HepG2 (cell line): ENCODE measurements around the gene AGMO. TPM values are rescaled to one million over a fixed set of nuclear protein-coding genes. Genes with fewer than 3 reads are reported as not detected.

Source experiments
- ATAC-seq: fragments of 200-7000 bp; cut with Tn5 transposase; 3 replicates; pipeline ENCODE4 v1.9.1; 2020; ENCODE audit warnings: mild to moderate bottlenecking, moderate library complexity
- BruUV-seq: library from RNA; stranded (reverse); fragments of 400-500 nt; replicated peaks from 2 replicates; lab custom pipeline; 2021; lab: Mats Ljungman, UMichigan
- CTCF ChIA-PET: fragments of 300-600 bp; formaldehyde crosslinking; extraction: SDS; loops from one replicate; lab custom pipeline; 2021; ENCODE audit warnings: low total read pairs, inconsistent platforms, low intra/inter-chr PET ratio; lab: Yijun Ruan, JAX
- POLR2A ChIA-PET: fragments of 350-600 bp; sonication (Branson Sonifier 250); formaldehyde crosslinking; loops from one replicate; lab custom pipeline; 2020; ENCODE audit warnings: antibody characterized with exemption, inconsistent platforms; lab: Yijun Ruan, JAX
- DNase-seq: peaks from one replicate; pipeline ENCODE4 v3.0.0-alpha.2; 2015; ENCODE audit warnings: low spot score
- FAIRE-seq: peaks from 3 replicates; lab custom pipeline; 2011; peaks lifted over from hg19 to GRCh38; lab: Jason Lieb, UNC
- H2AFZ ChIP-seq: one replicate; pipeline ENCODE4 v1.6.1; 2011; ENCODE audit warnings: low read length, inconsistent platforms
- H3K27ac ChIP-seq: fragments of 300-600 bp; 3 replicates; pipeline ENCODE4 v1.8.0; 2011; ENCODE audit warnings: mixed run types, mild to moderate bottlenecking, mixed read lengths, low read length, inconsistent platforms; ENCODE audit not compliant: insufficient read depth; ENCODE audit errors: extremely low read length
- H3K27me3 ChIP-seq, 2 experiments: fragments of 200-600 bp in 1 of 2; 2 replicates in 1 of 2; 3 replicates in 1 of 2; pipeline versions ENCODE4 v1.6.0 to v1.8.0; 2011; ENCODE audit warnings: low read length in 2 of 2, mild to moderate bottlenecking in 2 of 2, moderate library complexity in 2 of 2, inconsistent platforms in 1 of 2; ENCODE audit not compliant: insufficient read depth in 2 of 2, control insufficient read depth in 1 of 2
- H3K36me3 ChIP-seq, 2 experiments: fragments of 200-600 bp in 1 of 2; replicated peaks in 1 of 2; 2 replicates in 1 of 2; 3 replicates in 1 of 2; pipeline versions ENCODE4 v1.5.1 to v1.8.0; 2011; ENCODE audit warnings: low read length in 2 of 2, inconsistent platforms in 1 of 2; ENCODE audit not compliant: insufficient read depth in 2 of 2, control insufficient read depth in 1 of 2
- H3K4me1 ChIP-seq: 2 replicates; pipeline ENCODE4 v1.5.1; 2012; ENCODE audit warnings: low read length, inconsistent platforms; ENCODE audit not compliant: insufficient read depth
- H3K4me2 ChIP-seq: 2 replicates; pipeline ENCODE4 v1.6.0; 2011; ENCODE audit warnings: low read depth, low read length, inconsistent platforms
- H3K4me3 ChIP-seq, 3 experiments: fragments of 200-600 bp in 1 of 3; sonication (generic), shearing (Covaris generic) in 1 of 3; replicated peaks in 1 of 3; 2 replicates each; pipeline ENCODE4 v1.5.1; 2011 to 2016; ENCODE audit warnings: low read length in 3 of 3, inconsistent platforms in 2 of 3, low read depth in 2 of 3, mild to moderate bottlenecking in 2 of 3, control low read depth in 1 of 3, mixed read lengths in 1 of 3; ENCODE audit not compliant: insufficient read depth in 1 of 3
- H3K79me2 ChIP-seq: one replicate; pipeline ENCODE4 v1.6.1; 2011; ENCODE audit warnings: low read length, inconsistent platforms; ENCODE audit not compliant: insufficient read depth
- H3K9ac ChIP-seq: 2 replicates; pipeline ENCODE4 v1.6.0; 2011; ENCODE audit warnings: mild to moderate bottlenecking, low read depth, low read length, inconsistent platforms; ENCODE audit not compliant: insufficient read depth
- H3K9me3 ChIP-seq: 2 replicates; pipeline ENCODE4 v1.5.1; 2012; ENCODE audit warnings: mild to moderate bottlenecking, low read length
- H4K20me1 ChIP-seq: 2 replicates; pipeline ENCODE4 v1.6.0; 2011; ENCODE audit warnings: inconsistent platforms, mild to moderate bottlenecking, low read length, moderate library complexity; ENCODE audit not compliant: insufficient read depth
- ATAD3A ChIP-seq: sonication (generic); formaldehyde crosslinking; IDR thresholded peaks from 2 replicates; pipeline ENCODE4 v1.4.0; 2020; ENCODE audit warnings: missing genetic modification reagents
- KDM5B ChIP-seq: sonication (generic); formaldehyde crosslinking; IDR thresholded peaks from 2 replicates; pipeline ENCODE4 v1.4.0; 2020; ENCODE audit warnings: missing genetic modification reagents, mild to moderate bottlenecking, borderline replicate concordance
- NR1H2 ChIP-seq: sonication (generic); formaldehyde crosslinking; IDR thresholded peaks from 2 replicates; pipeline ENCODE4 v1.8.1; 2022; ENCODE audit warnings: low read depth, missing genetic modification reagents, borderline replicate concordance
- SOX6 ChIP-seq, 2 experiments: fragments of 450-650 bp in 1 of 2; sonication (generic) in 1 of 2; formaldehyde crosslinking in 1 of 2; IDR thresholded peaks; 2 replicates each; pipeline versions ENCODE4 v1.4.0 to v1.6.1; 2017 to 2020; ENCODE audit warnings: antibody characterized with exemption in 1 of 2, mild to moderate bottlenecking in 1 of 2, missing genetic modification reagents in 1 of 2
- ZBTB21 ChIP-seq: sonication (generic); formaldehyde crosslinking; IDR thresholded peaks from 2 replicates; pipeline ENCODE4 v1.4.0; 2020; ENCODE audit warnings: missing genetic modification reagents
- ZNF704 ChIP-seq: sonication (generic); formaldehyde crosslinking; IDR thresholded peaks from 2 replicates; pipeline ENCODE4 v1.8.1; 2023; ENCODE audit warnings: mild to moderate bottlenecking, inconsistent platforms, moderate library complexity, missing genetic modification reagents, borderline replicate concordance
- ZNF75D ChIP-seq: sonication (generic); formaldehyde crosslinking; IDR thresholded peaks from 2 replicates; pipeline ENCODE4 v1.8.1; 2023; ENCODE audit warnings: missing genetic modification reagents, mild to moderate bottlenecking, borderline replicate concordance
- ZNF782 ChIP-seq: sonication (generic); formaldehyde crosslinking; IDR thresholded peaks from 2 replicates; pipeline ENCODE4 v1.4.0; 2020; ENCODE audit warnings: missing genetic modification reagents, mild to moderate bottlenecking, borderline replicate concordance
- WGBS: methylation state at CpG from one replicate; pipeline ENCODE4 v1.1.6; 2017; ENCODE audit warnings: low lambda C conversion rate; 5-methylcytosine and 5-hydroxymethylcytosine counted together
- in situ Hi-C: cut with HindIII; loops from 2 replicates; pipeline ENCODE4 v1.10.0; 2017; ENCODE audit warnings: low pct_unique_long_range_greater_than_20kb; ENCODE audit not compliant: extremely low pct_ligation_motif_present
- intact Hi-C: fragments of 100-400 bp; cut with micrococcal nuclease; formaldehyde crosslinking; loops from one replicate; pipeline ENCODE4 v1.10.0; 2022; ENCODE audit not compliant: unreplicated experiment
- polyA plus RNA-seq, 8 experiments: library from polyadenylated mRNA; depleted of rRNA in 3 of 8; stranded (reverse) in 7 of 8; unstranded in 1 of 8; fragments of >200 nt; fragmentation: Illumina TruSeq in 4 of 8; extraction: Trizol in 4 of 8; gene quantifications; 2 replicates each; pipeline versions ENCODE4 v1.2.1 to v1.2.3, GENCODE V29; 2011 to 2016; ENCODE audit warnings: low read depth in 4 of 8, missing spikeins in 1 of 8, mixed read lengths in 1 of 8; ENCODE audit not compliant: insufficient read depth in 1 of 8
- total RNA-seq, 5 experiments: library from RNA; depleted of rRNA; stranded (reverse); fragments of >200 nt; fragmentation: Illumina TruSeq; extraction: Trizol; gene quantifications; 2 replicates each; pipeline ENCODE4 v1.2.3, GENCODE V29; 2016; ENCODE audit warnings: low read depth in 1 of 5

The AGMO gene
- total and polyA plus RNA-seq, 2 of the 13 experiments (the other 11 are each of a cell fraction or from before 2014, with no cell fraction given), result 0.22 to 0.50 TPM

DNA sequence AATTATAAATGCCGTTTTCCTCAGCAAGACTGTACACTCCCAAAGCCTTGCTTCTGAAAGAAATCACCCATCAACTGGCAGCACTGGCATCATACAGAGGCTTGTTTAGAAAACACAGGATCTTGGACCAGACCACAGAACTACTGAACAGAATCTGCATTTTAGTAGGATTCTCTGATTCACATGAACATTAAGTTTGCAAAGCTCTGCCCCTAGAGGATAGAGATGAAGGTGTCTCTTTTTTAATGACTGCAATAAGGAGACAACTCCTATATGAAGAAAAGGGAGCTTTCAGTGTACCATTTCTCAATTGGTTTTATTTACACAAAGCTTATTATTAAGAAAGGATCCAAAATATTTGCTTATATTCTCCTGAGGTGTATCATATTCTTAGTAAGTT, 172.7 kb downstream of the AGMO start:
- Histone ChIP-seq H4K20me1 (no peaks in the 10 kb centered on the region), H3K9me3 (peaks cover 59% of the 10 kb centered on the region), H3K79me2 (no peaks in the 10 kb centered on the region), H3K4me3 (no peak overlapping the region), H3K4me2 (no peak overlapping the region), H3K36me3 (no peaks in the 10 kb centered on the region), H3K4me1 (no peaks in the 10 kb centered on the region), H3K27me3 (no peaks in the 10 kb centered on the region), H2AFZ (no peak overlapping the region), H3K9ac (no peak overlapping the region), H3K27ac (no peak overlapping the region)
- intact Hi-C loops, result no loop called here
- BruUV-seq, result no TSS peak
- in situ Hi-C loops, result no loop called here
- DNase-seq (no peak), FAIRE-seq (no peak), ATAC-seq (no peak)
- ChIA-PET CTCF (no interaction called here), POLR2A (no interaction called here)
- TF ChIP-seq KDM5B (CRISPR knock-in tag), result no peak
- WGBS, result 53% methylated on average over 1 of the region's 1 CpG

DNA sequence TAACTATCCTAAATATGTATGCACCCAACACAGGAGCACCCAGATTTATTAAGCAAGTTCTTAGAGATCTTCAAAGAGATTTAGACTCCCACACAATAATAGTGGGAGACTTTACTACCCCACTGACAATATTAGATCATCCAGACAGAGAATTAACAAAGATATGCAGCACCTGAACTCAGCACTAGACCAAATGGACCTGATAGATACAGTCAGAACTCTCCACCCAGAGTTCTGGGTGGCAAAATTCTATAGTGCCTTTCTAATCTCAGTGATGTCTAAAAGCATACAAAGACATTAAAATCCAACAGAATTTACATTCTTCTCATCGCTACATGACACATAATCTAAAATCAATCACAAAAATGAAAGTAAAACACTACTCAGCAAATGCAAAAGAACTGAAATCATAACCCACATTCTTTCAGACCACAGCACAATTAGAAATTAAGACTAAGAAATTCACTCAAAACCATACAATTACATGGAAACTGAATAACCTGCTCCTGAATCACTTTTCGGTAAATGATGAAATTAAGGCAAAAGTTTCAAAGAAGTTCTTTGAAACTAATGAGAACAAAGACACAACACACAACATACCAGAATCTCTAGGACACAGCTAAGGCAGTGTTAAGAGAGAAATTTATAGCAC, 183.2 kb downstream of the AGMO start:
- intact Hi-C loops (loop anchor here (10.0 kb wide), 1 partner anchor 1286 kb away; no protein-coding TSS in a partner anchor), in situ Hi-C loops (no loop called here)
- no peaks in the 10 kb centered on the region for H4K20me1 ChIP-seq
- no peaks in the 10 kb centered on the region for H3K27me3 ChIP-seq
- BruUV-seq, result no TSS peak
- H3K4me3 ChIP-seq, result no peak overlapping the region
- 86% methylated on average over 2 of the region's 2 CpGs for WGBS
- FAIRE-seq (no peak), DNase-seq (no peak), ATAC-seq (no peak)
- H3K9me3 ChIP-seq, result peaks cover 92% of the 10 kb centered on the region
- no peak overlapping the region for H2AFZ ChIP-seq
- no peak overlapping the region for H3K4me2 ChIP-seq
- H3K79me2 ChIP-seq, result no peaks in the 10 kb centered on the region
- POLR2A ChIA-PET, result no interaction called here
- no peaks in the 10 kb centered on the region for H3K4me1 ChIP-seq
- H3K36me3 ChIP-seq, result no peaks in the 10 kb centered on the region
- TF ChIP-seq ZNF704 (no peak), NR1H2 (CRISPR knock-in tag) (no peak), ZNF782 (CRISPR knock-in tag) (no peak), ZNF75D (CRISPR knock-in tag) (no peak), ZBTB21 (CRISPR knock-in tag) (no peak), ATAD3A (CRISPR knock-in tag) (no peak), SOX6 (IDR thresholded peaks at IDR 0.05) (no peak), SOX6 (CRISPR knock-in tag; IDR thresholded peaks at IDR 0.05) (no peak)
- TF ChIP-seq, all 625 proteins: peak for 0
- CTCF ChIA-PET, result no interaction called here
- Histone ChIP-seq H3K27ac (no peak overlapping the region), H3K9ac (no peak overlapping the region)
